GM12891 (cell line): ENCODE data around the gene GADD45B.

Experiments
- POLR2A ChIP-seq: IDR thresholded peaks from 2 replicates; pipeline ENCODE4 v1.6.1; 2011; ENCODE audit warnings: low read depth, low read length, control low read depth
- POLR2AphosphoS5 ChIP-seq: IDR thresholded peaks from 2 replicates; pipeline ENCODE4 v1.6.1; 2011; ENCODE audit warnings: low read depth, low read length, control low read depth

- TF ChIP-seq POLR2AphosphoS5 (no peak), POLR2A (no peak)
Measured at GRCh38 chr19:2451741-2452140, 24.2 kb upstream of the GADD45B start.
